Activated B cell treated with CpG ODN at 0.5 μM for 24 hours (primary cell): ENCODE measurements around the gene DKK3. TPM values are rescaled to one million over a fixed set of nuclear protein-coding genes. Genes with fewer than 3 reads are reported as not detected.

Experiments used
- ATAC-seq: fragments of 200-7000 bp; cut with Tn5 transposase; one replicate; pipeline ENCODE4 v1.10.0; 2021; ENCODE audit warnings: low read depth, mild to moderate bottlenecking, moderate library complexity
- CTCF ChIA-PET: fragments of 350-600 bp; sonication (Branson Sonifier 250); formaldehyde crosslinking; loops from one replicate; lab custom pipeline; 2021; ENCODE audit warnings: antibody characterized with exemption; lab: Charles Lee
- POLR2A ChIA-PET: fragments of 350-600 bp; sonication (Branson Sonifier 250); formaldehyde crosslinking; loops from one replicate; lab custom pipeline; 2021; ENCODE audit warnings: antibody characterized with exemption; lab: Charles Lee
- DNase-seq: peaks from one replicate; pipeline ENCODE4 v3.0.0; 2022
- H3K27ac Mint-ChIP-seq: one replicate; pipeline ENCODE4 v1.8.0; 2020; ENCODE audit warnings: mixed read lengths
- H3K27me3 Mint-ChIP-seq: one replicate; pipeline ENCODE4 v1.8.0; 2021; ENCODE audit warnings: mixed read lengths
- H3K36me3 Mint-ChIP-seq: one replicate; pipeline ENCODE4 v1.8.0; 2021; ENCODE audit warnings: low read depth, mixed read lengths
- H3K4me1 Mint-ChIP-seq: one replicate; pipeline ENCODE4 v1.8.0; 2021; ENCODE audit warnings: mixed read lengths
- H3K4me3 Mint-ChIP-seq: one replicate; pipeline ENCODE4 v1.8.0; 2020; ENCODE audit warnings: mild to moderate bottlenecking, mixed read lengths
- H3K9me3 Mint-ChIP-seq: one replicate; pipeline ENCODE4 v1.8.0; 2020; ENCODE audit warnings: mixed read lengths
- CTCF ChIP-seq: fragments of 200-600 bp; IDR thresholded peaks from one replicate; pipeline ENCODE4 v1.8.0; 2022; ENCODE audit warnings: antibody characterized with exemption, mild to moderate bottlenecking
- intact Hi-C: fragments of 100-400 bp; cut with micrococcal nuclease; formaldehyde crosslinking; loops from one replicate; pipeline ENCODE4 v1.15.1; 2024
- total RNA-seq: library from RNA; stranded (reverse); gene quantifications from 2 replicates; pipeline ENCODE4 v1.2.3, GENCODE V29; 2022

Gene DKK3
- 0.12 TPM in 1 of 2 replicates, not detected in the other for total RNA-seq

- no peaks in the 10 kb centered on the region for H3K9me3 Mint-ChIP-seq
- ATAC-seq: no peak
- no peak for DNase-seq
These were observed at the start of gene DKK3 for GRCh38 chr11:12007769-12008737. TSS of gene DKK3 (minus strand) at chr11:12008626. CDS start at chr11:12008582, 44 bp downstream.

GRCh38 chr11:12057299-12057980, 49.0 kb upstream of the DKK3 start:
- intact Hi-C loops: no loop called here
- TF ChIP-seq CTCF: no peak
- Mint-ChIP-seq H3K4me1 (no peaks in the 10 kb centered on the region), H3K36me3 (no peaks in the 10 kb centered on the region), H3K4me3 (no peak overlapping the region), H3K27me3 (peaks cover 11% of the 10 kb centered on the region), H3K27ac (no peak overlapping the region), H3K9me3 (no peaks in the 10 kb centered on the region)
- DNase-seq (no peak), ATAC-seq (no peak)
- ChIA-PET CTCF (no interaction called here), POLR2A (no interaction called here)

More at GRCh38 chr11:12007769-12008737, at the start of gene DKK3:
- H3K27me3 Mint-ChIP-seq: peaks cover 51% of the 10 kb centered on the region
- TF ChIP-seq CTCF: no peak
- ChIA-PET POLR2A (no interaction called here), CTCF (no interaction called here)
- no peak within 1 kb of the TSS for H3K4me3 Mint-ChIP-seq
- peaks cover 6% of the 10 kb centered on the region for H3K4me1 Mint-ChIP-seq
- no peaks in the 10 kb centered on the region for H3K36me3 Mint-ChIP-seq
- H3K27ac Mint-ChIP-seq: no peak within 1 kb of the TSS
- intact Hi-C loops: no loop called here

- ChIA-PET CTCF (interaction anchor here (1.0 kb wide), 1 partner anchor 8 kb away, joined by 3 read pairs; no protein-coding TSS in a partner anchor), POLR2A (no interaction called here)
- no peaks in the 10 kb centered on the region for H3K9me3 Mint-ChIP-seq
- ATAC-seq: no peak
- H3K4me3 Mint-ChIP-seq: no peak overlapping the region
- DNase-seq: no peak
- no peaks in the 10 kb centered on the region for H3K36me3 Mint-ChIP-seq
- no peaks in the 10 kb centered on the region for H3K4me1 Mint-ChIP-seq
- H3K27ac Mint-ChIP-seq: no peak overlapping the region
- TF ChIP-seq CTCF: no peak
- peaks cover 4% of the 10 kb centered on the region for H3K27me3 Mint-ChIP-seq
- intact Hi-C loops: no loop called here
These were observed 47.7 kb upstream of the DKK3 start for GRCh38 chr11:12056119-12056518.

GRCh38 chr11:12053606-12054361, 45.4 kb upstream of the DKK3 start:
- ChIA-PET CTCF (interaction anchor here (2.8 kb wide), 1 partner anchor 9 kb away, joined by 10 read pairs; no protein-coding TSS in a partner anchor), POLR2A (no interaction called here)
- H3K27ac Mint-ChIP-seq: no peak overlapping the region
- H3K4me3 Mint-ChIP-seq: no peak overlapping the region
- no peak for ATAC-seq
- H3K36me3 Mint-ChIP-seq: no peaks in the 10 kb centered on the region
- intact Hi-C loops: no loop called here
- DNase-seq: no peak
- TF ChIP-seq CTCF: no peak
- H3K9me3 Mint-ChIP-seq: no peaks in the 10 kb centered on the region
- no peaks in the 10 kb centered on the region for H3K27me3 Mint-ChIP-seq
- H3K4me1 Mint-ChIP-seq: no peaks in the 10 kb centered on the region
